Endothelial cell (in vitro differentiated cells): ENCODE results near the gene ZDHHC11. TPM values are rescaled to one million over a fixed set of nuclear protein-coding genes. Genes with fewer than 3 reads are reported as not detected.
A peak's percentile ranks its signal among the peaks of the same experiment; 100 is the strongest.
"Not testable (repeated sequence)": the region's sequence is repeated elsewhere in the genome, so short reads cannot be mapped to it uniquely, and the experiment has no call there.

Source experiments
- DNase-seq: peaks from one replicate; pipeline ENCODE4 v3.0.0; 2021; ENCODE audit warnings: low spot score
- H3K27ac Mint-ChIP-seq: one replicate; pipeline ENCODE4 v1.8.0; 2021; ENCODE audit warnings: mixed read lengths, inconsistent platforms; ENCODE audit not compliant: unreplicated experiment
- H3K27me3 Mint-ChIP-seq: one replicate; pipeline ENCODE4 v1.8.0; 2021; ENCODE audit warnings: mild to moderate bottlenecking, moderate library complexity, mixed read lengths, inconsistent platforms; ENCODE audit not compliant: unreplicated experiment
- H3K36me3 Mint-ChIP-seq: one replicate; pipeline ENCODE4 v1.8.0; 2021; ENCODE audit warnings: mild to moderate bottlenecking, low read depth, mixed read lengths, inconsistent platforms; ENCODE audit not compliant: unreplicated experiment
- H3K4me1 Mint-ChIP-seq: one replicate; pipeline ENCODE4 v1.8.0; 2021; ENCODE audit warnings: mild to moderate bottlenecking, mixed read lengths, inconsistent platforms; ENCODE audit not compliant: unreplicated experiment
- H3K4me3 Mint-ChIP-seq: one replicate; pipeline ENCODE4 v1.8.0; 2021; ENCODE audit warnings: mild to moderate bottlenecking, mixed read lengths, inconsistent platforms; ENCODE audit not compliant: unreplicated experiment
- H3K9me3 Mint-ChIP-seq: one replicate; pipeline ENCODE4 v1.8.0; 2021; ENCODE audit warnings: mixed read lengths, inconsistent platforms; ENCODE audit not compliant: unreplicated experiment
- total RNA-seq: library from RNA; stranded (reverse); fragmentation: NEBNext Ultra II Directional; extraction: Animal tissue kit (Norgen Biotek cat#: 25700); gene quantifications from one replicate; pipeline ENCODE4 v1.2.1, GENCODE V29; 2021; ENCODE audit not compliant: unreplicated experiment

ZDHHC11 gene
- total RNA-seq, 1 donor from 2014 or later, result 14.3 TPM

GRCh38 chr5:845031-845675, 5.6 kb downstream of the ZDHHC11 start:
- not testable (repeated sequence) for DNase-seq, H3K9me3 Mint-ChIP-seq, H3K4me1 Mint-ChIP-seq, H3K4me3 Mint-ChIP-seq
- Mint-ChIP-seq H3K36me3 (peaks cover 11% of the 10 kb centered on the region), H3K27ac (peak overlapping the region; percentile 13), H3K27me3 (peaks cover 24% of the 10 kb centered on the region)

- not testable (repeated sequence) for H3K4me1 Mint-ChIP-seq, DNase-seq, H3K27ac Mint-ChIP-seq, H3K4me3 Mint-ChIP-seq, H3K9me3 Mint-ChIP-seq
- Mint-ChIP-seq H3K36me3 (peaks cover 11% of the 10 kb centered on the region), H3K27me3 (peaks cover 22% of the 10 kb centered on the region)
Measured at GRCh38 chr5:844426-844825, 6.4 kb downstream of the ZDHHC11 start.

GRCh38 chr5:843926-844325, 6.9 kb downstream of the ZDHHC11 start:
- not testable (repeated sequence) for H3K4me1 Mint-ChIP-seq, H3K4me3 Mint-ChIP-seq, DNase-seq, H3K9me3 Mint-ChIP-seq, H3K27ac Mint-ChIP-seq
- Mint-ChIP-seq H3K27me3 (peaks cover 21% of the 10 kb centered on the region), H3K36me3 (peaks cover 11% of the 10 kb centered on the region)

- H3K27ac Mint-ChIP-seq, H3K9me3 Mint-ChIP-seq, DNase-seq, H3K4me1 Mint-ChIP-seq, H3K4me3 Mint-ChIP-seq: not testable (repeated sequence)
- peaks cover 11% of the 10 kb centered on the region for H3K36me3 Mint-ChIP-seq
- H3K27me3 Mint-ChIP-seq, result peaks cover 19% of the 10 kb centered on the region
Measured at GRCh38 chr5:843371-843770, 7.4 kb downstream of the ZDHHC11 start.

DNA sequence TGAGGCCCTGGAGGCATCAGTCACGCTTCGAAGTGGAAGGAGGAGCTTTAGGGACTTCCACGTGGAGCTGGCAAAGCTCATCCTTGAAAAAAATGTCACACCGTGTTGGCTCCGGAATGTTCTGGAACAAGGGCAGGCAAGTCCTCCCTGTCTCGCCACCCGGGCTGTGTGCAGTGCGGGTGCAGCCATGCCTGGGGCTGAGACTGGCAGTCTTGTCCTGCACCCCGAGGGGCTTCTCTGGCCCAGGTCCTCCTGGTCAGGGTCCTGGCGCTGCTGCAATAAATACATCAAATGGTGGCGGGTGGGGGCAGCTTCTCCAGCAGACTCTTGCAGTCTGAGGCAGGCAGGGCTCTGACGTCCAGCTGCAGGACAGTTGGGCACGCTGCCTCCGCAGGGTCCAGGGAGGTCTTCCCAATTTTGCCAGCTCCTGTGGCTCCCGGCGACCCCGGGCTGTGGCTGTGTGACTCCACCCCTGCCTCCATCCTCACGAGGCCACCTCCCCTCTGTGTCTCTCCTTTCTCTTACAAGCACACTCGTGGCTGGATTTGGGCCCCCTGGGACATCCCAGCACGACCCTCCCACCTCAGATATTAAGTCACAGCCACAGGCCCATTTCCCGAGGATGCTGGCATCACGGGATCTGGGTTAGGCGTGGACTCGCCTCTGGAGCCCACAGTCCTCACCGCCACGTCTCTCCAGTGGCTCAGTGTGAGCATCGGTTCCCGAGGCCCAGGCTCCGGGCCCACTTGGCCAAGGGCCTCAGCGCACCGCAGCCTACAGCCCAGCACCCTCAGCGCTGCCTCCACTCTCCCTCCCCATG, 8.2 kb downstream of the ZDHHC11 start:
- not testable (repeated sequence) for DNase-seq, H3K4me1 Mint-ChIP-seq, H3K27ac Mint-ChIP-seq, H3K9me3 Mint-ChIP-seq, H3K4me3 Mint-ChIP-seq
- Mint-ChIP-seq H3K36me3 (peaks cover 11% of the 10 kb centered on the region), H3K27me3 (peaks cover 19% of the 10 kb centered on the region)

- not testable (repeated sequence) for DNase-seq, H3K36me3 Mint-ChIP-seq, H3K27ac Mint-ChIP-seq, H3K4me1 Mint-ChIP-seq, H3K4me3 Mint-ChIP-seq, H3K9me3 Mint-ChIP-seq
- H3K27me3 Mint-ChIP-seq, result peaks cover 18% of the 10 kb centered on the region
Measured at GRCh38 chr5:841531-842401, 9.0 kb downstream of the ZDHHC11 start.

DNA sequence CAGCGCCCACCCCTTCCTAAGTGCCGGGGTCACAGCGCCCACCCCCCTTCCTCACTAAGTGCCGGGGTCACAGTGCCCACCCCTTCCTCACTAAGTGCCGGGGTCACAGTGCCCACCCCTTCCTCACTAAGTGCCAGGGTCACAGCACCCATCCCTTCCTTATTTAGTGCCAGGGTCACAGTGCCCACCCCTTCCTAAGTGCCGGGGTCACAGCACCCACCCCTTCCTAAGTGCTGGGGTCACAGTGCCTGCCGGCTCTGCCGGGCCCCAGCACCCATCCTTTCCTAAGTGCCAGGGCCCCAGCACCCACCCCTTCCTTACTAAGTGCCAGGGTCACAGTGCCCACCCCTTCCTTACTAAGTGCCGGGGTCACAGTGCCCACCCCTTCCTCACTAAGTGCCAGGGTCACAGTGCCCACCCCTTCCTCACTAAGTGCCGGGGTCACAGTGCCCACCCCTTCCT, 9.8 kb downstream of the ZDHHC11 start:
- H3K4me3 Mint-ChIP-seq, H3K27ac Mint-ChIP-seq, H3K36me3 Mint-ChIP-seq, H3K9me3 Mint-ChIP-seq, DNase-seq, H3K4me1 Mint-ChIP-seq: not testable (repeated sequence)
- peaks cover 13% of the 10 kb centered on the region for H3K27me3 Mint-ChIP-seq

GRCh38 chr5:840118-840973, 10.4 kb downstream of the ZDHHC11 start:
- H3K27me3 Mint-ChIP-seq, result peaks cover 13% of the 10 kb centered on the region
- H3K4me3 Mint-ChIP-seq, H3K4me1 Mint-ChIP-seq, H3K36me3 Mint-ChIP-seq, H3K27ac Mint-ChIP-seq, H3K9me3 Mint-ChIP-seq, DNase-seq: not testable (repeated sequence)

GRCh38 chr5:838431-838851, 12.3 kb downstream of the ZDHHC11 start:
- H3K36me3 Mint-ChIP-seq, H3K4me3 Mint-ChIP-seq, H3K27me3 Mint-ChIP-seq, H3K4me1 Mint-ChIP-seq, H3K27ac Mint-ChIP-seq, H3K9me3 Mint-ChIP-seq, DNase-seq: not testable (repeated sequence)

GRCh38 chr5:837621-838121, 13.1 kb downstream of the ZDHHC11 start:
- not testable (repeated sequence) for H3K36me3 Mint-ChIP-seq, H3K27me3 Mint-ChIP-seq, DNase-seq, H3K9me3 Mint-ChIP-seq, H3K4me1 Mint-ChIP-seq, H3K27ac Mint-ChIP-seq, H3K4me3 Mint-ChIP-seq
